Vagina (tissue), 2 donors: ENCODE measurements around the gene CLEC7A. TPM values are rescaled to one million over a fixed set of nuclear protein-coding genes. Genes with fewer than 3 reads are reported as not detected.
A peak's percentile ranks its signal among the peaks of the same experiment; 100 is the strongest.

ENCODE experiments used
- DNase-seq, 2 donors: peaks; one replicate each; pipeline ENCODE4 v3.0.0-alpha.2; 2017; ENCODE audit errors: extremely low spot score in 2 of 2
- H3K27ac ChIP-seq: fragments of 200-600 bp; sonication (generic); one replicate; pipeline ENCODE4 v1.5.1; 2019
- H3K27me3 ChIP-seq: fragments of 200-600 bp; sonication (generic); one replicate; pipeline ENCODE4 v1.5.1; 2019
- H3K36me3 ChIP-seq, 2 donors: fragments of 200-600 bp; sonication (generic); one replicate each; pipeline ENCODE4 v1.5.1; 2017 to 2019
- H3K4me1 ChIP-seq: fragments of 200-600 bp; sonication (generic); one replicate; pipeline ENCODE4 v1.5.1; 2019
- H3K4me3 ChIP-seq, 2 donors: fragments of 200-600 bp; sonication (generic); 1 replicate in 1 of 2; 2 replicates in 1 of 2; pipeline ENCODE4 v1.5.1; 2016 to 2019
- H3K9me3 ChIP-seq: fragments of 200-600 bp; sonication (generic); one replicate; pipeline ENCODE4 v1.5.1; 2019
- CTCF ChIP-seq, 3 experiments: fragments of 450-650 bp in 2 of 3; fragments of 200-600 bp in 1 of 3; sonication (generic) in 1 of 3; IDR thresholded peaks; one replicate each; pipeline ENCODE4 v1.5.1; 2017 to 2019; ENCODE audit warnings: antibody characterized with exemption in 3 of 3, mild to moderate bottlenecking in 2 of 3, moderate library complexity in 2 of 3
- POLR2A ChIP-seq, 2 donors: fragments of 450-650 bp; IDR thresholded peaks; one replicate each; pipeline ENCODE4 v1.6.1; 2017; ENCODE audit warnings: antibody characterized with exemption in 2 of 2, mild to moderate bottlenecking in 2 of 2, moderate library complexity in 2 of 2
- POLR2AphosphoS5 ChIP-seq, 2 donors: sonication (generic); formaldehyde crosslinking; IDR thresholded peaks; one replicate each; pipeline ENCODE4 v1.9.0; 2017; ENCODE audit warnings: antibody characterized with exemption in 2 of 2, mild to moderate bottlenecking in 2 of 2, low read depth in 1 of 2; ENCODE audit not compliant: insufficient read depth in 1 of 2
- intact Hi-C: fragments of 100-400 bp; cut with DNase I; formaldehyde crosslinking; loops from one replicate; pipeline ENCODE4 v1.15.1; 2023
- total RNA-seq: library from RNA; depleted of rRNA; stranded (reverse); fragments of >200 nt; gene quantifications from one replicate; pipeline ENCODE4 v1.2.3, GENCODE V29; 2016

The CLEC7A gene
- total RNA-seq, 1 donor from 2014 or later, result 7.9 TPM

- no peak overlapping the region for H3K4me3 ChIP-seq
- no peak for DNase-seq
- peaks cover 3% of the 10 kb centered on the region for H3K4me1 ChIP-seq
- no peaks in the 10 kb centered on the region for H3K9me3 ChIP-seq
- no peaks in the 10 kb centered on the region for H3K27me3 ChIP-seq
- TF ChIP-seq POLR2A (IDR thresholded peaks at IDR 0.05) (no peak), POLR2AphosphoS5 (IDR thresholded peaks at IDR 0.05; ENCODE audit: insufficient read depth in 1 of 2, low read depth in 1 of 2) (no peak), CTCF (IDR thresholded peaks at IDR 0.05) (no peak)
- H3K27ac ChIP-seq, result no peak overlapping the region
- intact Hi-C loops, result no loop called here
- no peaks in the 10 kb centered on the region for H3K36me3 ChIP-seq
These were observed 17.9 kb upstream of the CLEC7A start for GRCh38 chr12:10147714-10148403.

DNA sequence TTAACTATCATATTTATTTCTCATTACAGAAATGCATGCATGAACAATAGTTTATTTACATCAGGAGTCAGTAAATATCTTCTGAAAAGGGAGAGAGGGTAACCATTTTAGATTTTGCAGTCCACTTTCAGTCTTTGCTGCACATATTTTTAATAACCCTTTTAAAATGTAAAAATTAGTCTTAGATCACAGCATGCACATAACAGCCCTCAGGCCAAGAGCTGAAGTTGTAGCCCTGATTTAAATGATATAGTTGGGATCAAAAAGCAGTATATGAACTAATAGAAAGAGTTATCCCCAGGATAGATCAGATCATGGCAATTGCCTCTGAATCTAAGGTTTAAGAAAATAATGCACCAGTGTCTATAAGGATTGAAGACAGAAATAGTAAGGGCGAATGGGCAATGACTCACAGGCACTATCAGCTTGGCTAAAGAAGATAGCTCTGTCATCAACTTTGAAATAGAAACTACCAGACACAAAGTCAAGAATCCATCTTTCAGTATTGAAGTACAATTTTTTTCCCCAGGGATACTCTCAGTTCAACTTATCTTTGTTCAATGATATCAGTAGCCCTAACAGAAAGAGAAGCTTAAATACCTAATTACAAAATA is 13.1 kb upstream of the CLEC7A start:
- no peak for TF ChIP-seq POLR2AphosphoS5 (IDR thresholded peaks at IDR 0.05; ENCODE audit: insufficient read depth in 1 of 2, low read depth in 1 of 2)
- TF ChIP-seq POLR2A (IDR thresholded peaks at IDR 0.05), result no peak
- no peak for TF ChIP-seq CTCF (IDR thresholded peaks at IDR 0.05)
- Histone ChIP-seq H3K27ac (no peak overlapping the region), H3K27me3 (no peaks in the 10 kb centered on the region), H3K4me3 (no peak overlapping the region), H3K36me3 (no peaks in the 10 kb centered on the region), H3K9me3 (no peaks in the 10 kb centered on the region), H3K4me1 (no peaks in the 10 kb centered on the region)
- intact Hi-C loops, result no loop called here
- DNase-seq, result no peak

DNA sequence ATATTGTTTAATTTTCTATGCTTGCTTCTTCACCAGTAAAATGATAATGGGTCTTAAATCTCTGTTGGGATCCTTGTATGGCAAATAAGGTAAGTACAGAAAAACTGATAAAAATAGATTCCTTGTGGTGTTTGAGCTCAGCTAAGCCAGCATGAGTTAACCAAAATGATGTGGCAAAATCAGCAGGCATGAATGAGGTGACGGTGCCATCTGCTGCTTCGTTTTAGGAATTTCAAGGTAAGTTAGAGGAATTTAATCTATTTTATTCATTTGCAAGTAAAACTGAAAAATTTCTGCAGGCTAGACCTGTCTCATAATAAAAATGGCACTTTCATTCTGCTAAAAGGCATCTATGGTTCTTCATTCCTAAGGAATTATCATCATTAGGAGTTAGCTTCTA is 10.0 kb upstream of the CLEC7A start:
- H3K4me3 ChIP-seq, result no peak overlapping the region
- no peaks in the 10 kb centered on the region for H3K36me3 ChIP-seq
- H3K27me3 ChIP-seq, result no peaks in the 10 kb centered on the region
- no peaks in the 10 kb centered on the region for H3K4me1 ChIP-seq
- intact Hi-C loops, result no loop called here
- H3K9me3 ChIP-seq, result no peaks in the 10 kb centered on the region
- no peak for TF ChIP-seq POLR2A (IDR thresholded peaks at IDR 0.05)
- peak; percentile 40 to 53 (median 41) for TF ChIP-seq CTCF (IDR thresholded peaks at IDR 0.05)
- H3K27ac ChIP-seq, result no peak overlapping the region
- no peak for DNase-seq

GRCh38 chr12:10136637-10137205 is 6.7 kb upstream of the CLEC7A start:
- intact Hi-C loops, result loop anchor here (5.0 kb wide), 1 partner anchor 104 kb away; the partner anchor contains the start of gene CLEC9A
- no peak for TF ChIP-seq CTCF (IDR thresholded peaks at IDR 0.05)
- TF ChIP-seq POLR2AphosphoS5 (IDR thresholded peaks at IDR 0.05; ENCODE audit: insufficient read depth in 1 of 2, low read depth in 1 of 2), result no peak
- no peak for TF ChIP-seq POLR2A (IDR thresholded peaks at IDR 0.05)
- no peaks in the 10 kb centered on the region for H3K9me3 ChIP-seq

DNA sequence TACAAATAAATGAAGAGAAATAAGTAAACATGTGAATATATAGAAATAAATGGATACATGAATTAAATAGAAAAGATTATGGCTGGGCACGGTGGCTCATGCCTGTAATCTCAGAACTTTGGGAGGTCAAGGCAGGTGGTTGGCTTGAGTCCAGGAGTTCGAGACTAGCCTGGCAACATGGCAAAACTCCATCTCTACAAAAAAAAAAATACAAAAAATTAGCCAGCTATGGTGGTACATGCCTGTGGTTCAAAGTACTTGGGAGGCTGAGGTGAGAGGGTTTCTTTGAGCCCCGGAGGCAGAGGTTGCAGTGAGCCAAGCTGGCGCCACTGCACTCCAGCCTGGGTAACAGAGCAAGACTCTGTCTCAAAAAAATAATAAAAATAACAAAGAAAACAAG is 5.1 kb upstream of the CLEC7A start:
- Histone ChIP-seq H3K27me3 (no peaks in the 10 kb centered on the region), H3K36me3 (no peaks in the 10 kb centered on the region), H3K4me3 (no peak overlapping the region), H3K27ac (no peak overlapping the region), H3K4me1 (no peaks in the 10 kb centered on the region), H3K9me3 (no peaks in the 10 kb centered on the region)
- DNase-seq, result no peak
- intact Hi-C loops, result loop anchor here (5.0 kb wide), 1 partner anchor 103 kb away; the partner anchor contains the start of gene CLEC9A
- TF ChIP-seq POLR2A (IDR thresholded peaks at IDR 0.05), result no peak
- TF ChIP-seq POLR2AphosphoS5 (IDR thresholded peaks at IDR 0.05; ENCODE audit: insufficient read depth in 1 of 2, low read depth in 1 of 2), result no peak

More at GRCh38 chr12:10136637-10137205, 6.7 kb upstream of the CLEC7A start:
- no peak overlapping the region for H3K4me3 ChIP-seq
- no peak for DNase-seq
- H3K27ac ChIP-seq, result no peak overlapping the region
- no peaks in the 10 kb centered on the region for H3K36me3 ChIP-seq
- no peaks in the 10 kb centered on the region for H3K27me3 ChIP-seq
- no peaks in the 10 kb centered on the region for H3K4me1 ChIP-seq
